HepG2 (cell line): Measurements from ENCODE around the gene ZNF562. TPM values are rescaled to one million over a fixed set of nuclear protein-coding genes. Genes with fewer than 3 reads are reported as not detected.

ENCODE experiments used
- DMAP1 ChIP-seq: IDR thresholded peaks from 2 replicates; pipeline ENCODE4 v1.6.1; 2016
- EED ChIP-seq: sonication (generic); formaldehyde crosslinking; IDR thresholded peaks from 2 replicates; pipeline ENCODE4 v1.5.0; 2020; ENCODE audit warnings: mild to moderate bottlenecking, missing genetic modification reagents
- KDM4B ChIP-seq: sonication (generic); formaldehyde crosslinking; IDR thresholded peaks from 2 replicates; pipeline ENCODE4 v1.4.0; 2020; ENCODE audit warnings: missing genetic modification reagents
- MED1 ChIP-seq: sonication (generic); formaldehyde crosslinking; IDR thresholded peaks from 2 replicates; pipeline ENCODE4 v1.4.0; 2020; ENCODE audit warnings: missing genetic modification reagents
- NONO ChIP-seq, 2 experiments: fragments of 450-650 bp in 1 of 2; sonication (generic) in 1 of 2; formaldehyde crosslinking in 1 of 2; IDR thresholded peaks in 1 of 2; conservative IDR thresholded peaks in 1 of 2; 2 replicates each; pipeline versions ENCODE4 v1.6.1 to v1.8.0; 2017 to 2022; ENCODE audit warnings: mild to moderate bottlenecking in 1 of 2, missing genetic modification reagents in 1 of 2, moderate library complexity in 1 of 2
- ONECUT2 ChIP-seq: sonication (generic); formaldehyde crosslinking; IDR thresholded peaks from 2 replicates; pipeline ENCODE4 v1.4.0; 2020; ENCODE audit warnings: missing genetic modification reagents
- REST ChIP-seq, 2 experiments: IDR thresholded peaks; 2 replicates each; pipeline ENCODE4 v1.6.1; 2011 to 2012; ENCODE audit warnings: low read length in 2 of 2, borderline replicate concordance in 1 of 2, low read depth in 1 of 2, mild to moderate bottlenecking in 1 of 2, moderate library complexity in 1 of 2
- SIX1 ChIP-seq: sonication (generic); formaldehyde crosslinking; IDR thresholded peaks from 2 replicates; pipeline ENCODE4 v1.4.0; 2020; ENCODE audit warnings: missing genetic modification reagents, borderline replicate concordance
- TAF15 ChIP-seq: fragments of 200-400 bp; formaldehyde crosslinking; IDR thresholded peaks from one replicate; pipeline ENCODE4 v1.6.1; 2018; ENCODE audit warnings: mild to moderate bottlenecking, low read depth, low read length; ENCODE audit not compliant: poor library complexity, severe bottlenecking
- TBX3 ChIP-seq: fragments of 450-650 bp; IDR thresholded peaks from 2 replicates; pipeline ENCODE4 v1.6.1; 2017; ENCODE audit warnings: antibody characterized with exemption, mild to moderate bottlenecking, inconsistent platforms, borderline replicate concordance
- TMF1 ChIP-seq: sonication (generic); formaldehyde crosslinking; IDR thresholded peaks from 2 replicates; pipeline ENCODE4 v1.8.1; 2022; ENCODE audit warnings: low read depth, missing genetic modification reagents
- ZNF317 ChIP-seq: sonication (generic); formaldehyde crosslinking; IDR thresholded peaks from 2 replicates; pipeline ENCODE4 v1.5.0; 2020; ENCODE audit warnings: mild to moderate bottlenecking, missing genetic modification reagents
- ZNF362 ChIP-seq: sonication (generic); formaldehyde crosslinking; IDR thresholded peaks from 2 replicates; pipeline ENCODE4 v1.4.0; 2020; ENCODE audit warnings: missing genetic modification reagents, mild to moderate bottlenecking, borderline replicate concordance
- ZNF414 ChIP-seq: sonication (generic); formaldehyde crosslinking; IDR thresholded peaks from 2 replicates; pipeline ENCODE4 v1.5.0; 2020; ENCODE audit warnings: missing genetic modification reagents
- ZNF619 ChIP-seq: sonication (generic); formaldehyde crosslinking; IDR thresholded peaks from 2 replicates; pipeline ENCODE4 v1.4.0; 2020; ENCODE audit warnings: mild to moderate bottlenecking, missing genetic modification reagents
- polyA plus RNA-seq, 8 experiments: library from polyadenylated mRNA; depleted of rRNA in 3 of 8; stranded (reverse) in 7 of 8; unstranded in 1 of 8; fragments of >200 nt; fragmentation: Illumina TruSeq in 4 of 8; extraction: Trizol in 4 of 8; gene quantifications; 2 replicates each; pipeline versions ENCODE4 v1.2.1 to v1.2.3, GENCODE V29; 2011 to 2016; ENCODE audit warnings: low read depth in 4 of 8, missing spikeins in 1 of 8, mixed read lengths in 1 of 8; ENCODE audit not compliant: insufficient read depth in 1 of 8
- total RNA-seq, 5 experiments: library from RNA; depleted of rRNA; stranded (reverse); fragments of >200 nt; fragmentation: Illumina TruSeq; extraction: Trizol; gene quantifications; 2 replicates each; pipeline ENCODE4 v1.2.3, GENCODE V29; 2016; ENCODE audit warnings: low read depth in 1 of 5
- TF ChIP-seq, protein P1 (sequence below): sonication (generic); formaldehyde crosslinking; IDR thresholded peaks from 2 replicates; pipeline ENCODE4 v1.5.1; 2020; ENCODE audit warnings: mild to moderate bottlenecking, missing genetic modification reagents, moderate library complexity
- TF ChIP-seq, protein P2 (sequence below): sonication (generic); formaldehyde crosslinking; IDR thresholded peaks from 2 replicates; pipeline ENCODE4 v1.5.0; 2020; ENCODE audit warnings: mild to moderate bottlenecking, missing genetic modification reagents, borderline replicate concordance

The ZNF562 gene
- total and polyA plus RNA-seq, 2 of the 13 experiments (the other 11 are each of a cell fraction or from before 2014, with no cell fraction given), result 13.1 to 32.7 TPM

DNA sequence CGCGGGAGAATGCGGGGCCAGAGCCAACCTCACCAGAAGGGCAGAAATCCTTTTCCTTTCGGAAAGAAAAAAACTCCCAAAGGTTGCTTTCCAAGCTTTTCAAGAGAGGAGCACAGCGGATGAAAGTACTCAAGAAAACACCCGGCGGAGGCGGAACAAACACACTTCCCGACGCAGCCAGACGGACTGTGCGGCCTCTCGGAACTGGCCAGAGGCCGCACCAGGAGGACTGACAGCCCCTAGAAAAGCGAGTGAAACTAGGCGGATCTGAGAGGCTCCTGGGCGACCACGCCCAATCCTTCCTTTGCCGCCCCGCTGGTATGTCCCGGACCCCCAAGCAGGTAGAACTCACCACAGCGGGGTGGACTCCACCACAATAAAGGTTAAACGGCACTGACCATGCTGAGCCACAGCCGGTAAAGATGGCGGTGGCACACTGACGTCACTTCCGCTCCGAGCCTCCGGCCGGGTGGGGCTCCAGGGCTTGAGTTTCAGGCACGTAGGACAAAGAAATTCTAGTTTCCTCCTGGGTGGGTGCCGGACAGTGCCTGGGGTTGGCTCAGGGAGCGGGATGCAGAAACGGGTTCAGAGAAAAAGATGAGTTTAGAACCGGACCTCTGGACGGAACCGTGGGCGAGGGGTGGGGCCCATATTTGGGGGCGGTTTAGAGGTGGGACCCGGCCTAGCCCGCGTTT, at the start of gene ZNF562 (continued):
- TF ChIP-seq, protein P1, sequence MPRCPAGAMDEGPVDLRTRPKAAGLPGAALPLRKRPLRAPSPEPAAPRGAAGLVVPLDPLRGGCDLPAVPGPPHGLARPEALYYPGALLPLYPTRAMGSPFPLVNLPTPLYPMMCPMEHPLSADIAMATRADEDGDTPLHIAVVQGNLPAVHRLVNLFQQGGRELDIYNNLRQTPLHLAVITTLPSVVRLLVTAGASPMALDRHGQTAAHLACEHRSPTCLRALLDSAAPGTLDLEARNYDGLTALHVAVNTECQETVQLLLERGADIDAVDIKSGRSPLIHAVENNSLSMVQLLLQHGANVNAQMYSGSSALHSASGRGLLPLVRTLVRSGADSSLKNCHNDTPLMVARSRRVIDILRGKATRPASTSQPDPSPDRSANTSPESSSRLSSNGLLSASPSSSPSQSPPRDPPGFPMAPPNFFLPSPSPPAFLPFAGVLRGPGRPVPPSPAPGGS (CRISPR knock-in tag), result peak; percentile 44; the same call in 1 of the 2 replicates
- TF ChIP-seq, protein P2, sequence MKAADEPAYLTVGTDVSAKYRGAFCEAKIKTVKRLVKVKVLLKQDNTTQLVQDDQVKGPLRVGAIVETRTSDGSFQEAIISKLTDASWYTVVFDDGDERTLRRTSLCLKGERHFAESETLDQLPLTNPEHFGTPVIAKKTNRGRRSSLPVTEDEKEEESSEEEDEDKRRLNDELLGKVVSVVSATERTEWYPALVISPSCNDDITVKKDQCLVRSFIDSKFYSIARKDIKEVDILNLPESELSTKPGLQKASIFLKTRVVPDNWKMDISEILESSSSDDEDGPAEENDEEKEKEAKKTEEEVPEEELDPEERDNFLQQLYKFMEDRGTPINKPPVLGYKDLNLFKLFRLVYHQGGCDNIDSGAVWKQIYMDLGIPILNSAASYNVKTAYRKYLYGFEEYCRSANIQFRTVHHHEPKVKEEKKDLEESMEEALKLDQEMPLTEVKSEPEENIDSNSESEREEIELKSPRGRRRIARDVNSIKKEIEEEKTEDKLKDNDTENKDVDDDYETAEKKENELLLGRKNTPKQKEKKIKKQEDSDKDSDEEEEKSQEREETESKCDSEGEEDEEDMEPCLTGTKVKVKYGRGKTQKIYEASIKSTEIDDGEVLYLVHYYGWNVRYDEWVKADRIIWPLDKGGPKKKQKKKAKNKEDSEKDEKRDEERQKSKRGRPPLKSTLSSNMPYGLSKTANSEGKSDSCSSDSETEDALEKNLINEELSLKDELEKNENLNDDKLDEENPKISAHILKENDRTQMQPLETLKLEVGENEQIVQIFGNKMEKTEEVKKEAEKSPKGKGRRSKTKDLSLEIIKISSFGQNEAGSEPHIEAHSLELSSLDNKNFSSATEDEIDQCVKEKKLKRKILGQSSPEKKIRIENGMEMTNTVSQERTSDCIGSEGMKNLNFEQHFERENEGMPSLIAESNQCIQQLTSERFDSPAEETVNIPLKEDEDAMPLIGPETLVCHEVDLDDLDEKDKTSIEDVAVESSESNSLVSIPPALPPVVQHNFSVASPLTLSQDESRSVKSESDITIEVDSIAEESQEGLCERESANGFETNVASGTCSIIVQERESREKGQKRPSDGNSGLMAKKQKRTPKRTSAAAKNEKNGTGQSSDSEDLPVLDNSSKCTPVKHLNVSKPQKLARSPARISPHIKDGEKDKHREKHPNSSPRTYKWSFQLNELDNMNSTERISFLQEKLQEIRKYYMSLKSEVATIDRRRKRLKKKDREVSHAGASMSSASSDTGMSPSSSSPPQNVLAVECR, result peak; percentile 89
- TF ChIP-seq ONECUT2 (no peak), ZNF414 (CRISPR knock-in tag) (peak; percentile 56; the same call in 1 of the 2 replicates), SIX1 (no peak), ZNF619 (CRISPR knock-in tag) (no peak), EED (CRISPR knock-in tag) (0 out of 2 replicates have a peak, but pooled peaks have one; percentile 73), DMAP1 (CRISPR knock-in tag) (peak; percentile 76; the same call in 1 of the 2 replicates), TAF15 (no peak), ZNF317 (CRISPR knock-in tag) (no peak; the same call in 1 of the 2 replicates), TBX3 (no peak), NONO (IDR thresholded peaks at IDR 0.05) (no peak), NONO (CRISPR knock-in tag; conservative IDR thresholded peaks at IDR 0.05) (peak; percentile 81), KDM4B (CRISPR knock-in tag) (no peak), TMF1 (CRISPR knock-in tag) (no peak), ZNF362 (CRISPR knock-in tag) (no peak; the same call in 1 of the 2 replicates), MED1 (peak; percentile 11; the same call in 1 of the 2 replicates), REST (IDR thresholded peaks at IDR 0.05; ENCODE audit: borderline replicate concordance in 1 of 2, low read depth in 1 of 2, low read length in 2 of 2) (no peak)
